Epithelial cell of proximal tubule (primary cell): Measurements from ENCODE around the gene DIPK1A. TPM values are rescaled to one million over a fixed set of nuclear protein-coding genes. Genes with fewer than 3 reads are reported as not detected.

Experiments
- DNase-seq: peaks from one replicate; pipeline ENCODE4 v3.0.0-alpha.2; 2011; ENCODE audit warnings: low read depth
- H3K4me3 ChIP-seq: 2 replicates; pipeline ENCODE4 v1.5.1; 2011; ENCODE audit warnings: low read depth, mild to moderate bottlenecking, low read length
- total RNA-seq: library from RNA; depleted of rRNA; stranded (reverse); fragments of >200 nt; gene quantifications from 2 replicates; pipeline ENCODE4 v1.2.3, GENCODE V29; 2015
- TF ChIP-seq, protein P1 (sequence below): conservative IDR thresholded peaks from 2 replicates; pipeline ENCODE4 v1.5.1; 2012; ENCODE audit warnings: low read depth, mild to moderate bottlenecking, low read length

DIPK1A gene
- total RNA-seq, 1 donor from 2014 or later, result 3.1 TPM

DNA sequence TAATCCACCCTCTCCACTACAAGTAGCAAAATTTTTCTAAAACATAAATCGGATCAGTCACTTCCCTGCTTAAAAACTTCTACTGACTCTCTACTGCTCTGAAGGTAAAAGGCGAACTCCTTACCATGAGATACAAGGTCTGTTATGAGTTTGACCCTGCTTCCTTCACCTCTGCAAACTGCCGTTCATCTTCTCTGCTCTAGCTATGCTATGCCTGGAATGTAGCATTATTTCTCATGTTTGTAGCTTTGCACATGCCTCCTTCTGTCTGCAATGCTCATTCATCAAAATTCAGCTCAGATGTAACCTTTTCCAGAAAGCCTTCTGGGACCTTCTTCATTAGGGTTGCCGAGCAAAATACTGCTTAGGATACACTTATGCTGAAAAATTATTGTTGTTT is 98.7 kb downstream of the DIPK1A start:
- H3K4me3 ChIP-seq, result no peak overlapping the region
- TF ChIP-seq, protein P1, sequence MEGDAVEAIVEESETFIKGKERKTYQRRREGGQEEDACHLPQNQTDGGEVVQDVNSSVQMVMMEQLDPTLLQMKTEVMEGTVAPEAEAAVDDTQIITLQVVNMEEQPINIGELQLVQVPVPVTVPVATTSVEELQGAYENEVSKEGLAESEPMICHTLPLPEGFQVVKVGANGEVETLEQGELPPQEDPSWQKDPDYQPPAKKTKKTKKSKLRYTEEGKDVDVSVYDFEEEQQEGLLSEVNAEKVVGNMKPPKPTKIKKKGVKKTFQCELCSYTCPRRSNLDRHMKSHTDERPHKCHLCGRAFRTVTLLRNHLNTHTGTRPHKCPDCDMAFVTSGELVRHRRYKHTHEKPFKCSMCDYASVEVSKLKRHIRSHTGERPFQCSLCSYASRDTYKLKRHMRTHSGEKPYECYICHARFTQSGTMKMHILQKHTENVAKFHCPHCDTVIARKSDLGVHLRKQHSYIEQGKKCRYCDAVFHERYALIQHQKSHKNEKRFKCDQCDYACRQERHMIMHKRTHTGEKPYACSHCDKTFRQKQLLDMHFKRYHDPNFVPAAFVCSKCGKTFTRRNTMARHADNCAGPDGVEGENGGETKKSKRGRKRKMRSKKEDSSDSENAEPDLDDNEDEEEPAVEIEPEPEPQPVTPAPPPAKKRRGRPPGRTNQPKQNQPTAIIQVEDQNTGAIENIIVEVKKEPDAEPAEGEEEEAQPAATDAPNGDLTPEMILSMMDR, result no peak
- DNase-seq, result no peak

DNA sequence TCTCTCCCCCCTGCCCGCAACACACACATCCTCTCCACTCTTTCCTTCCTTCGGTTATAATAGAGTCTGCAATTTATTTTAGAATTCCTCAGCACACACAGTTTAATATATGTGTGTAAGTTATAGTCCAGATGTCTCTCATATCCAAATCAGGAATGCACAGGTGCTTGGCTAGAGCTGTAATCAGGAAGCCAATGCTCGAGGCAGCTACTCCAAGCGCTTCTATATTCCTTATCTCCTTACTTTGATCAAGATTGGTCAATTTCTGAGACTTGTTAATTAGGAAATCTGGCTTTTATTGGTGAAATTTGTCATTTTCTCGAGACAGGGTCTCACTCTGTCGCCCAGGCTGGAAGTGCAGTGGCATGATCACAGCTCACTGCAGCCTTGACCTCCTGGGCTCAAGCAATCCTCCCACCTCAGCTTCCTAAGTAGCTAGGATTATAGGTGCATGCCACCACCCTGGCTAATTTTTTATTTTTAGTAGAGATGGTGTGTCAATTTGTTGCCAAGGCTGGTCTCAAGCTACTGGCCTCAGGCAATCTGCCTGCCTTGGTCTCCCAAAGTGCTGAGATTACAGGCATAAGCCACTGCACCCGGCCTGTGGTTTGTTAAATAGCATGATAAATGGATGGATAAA is 101.7 kb downstream of the DIPK1A start:
- peak overlapping the region; percentile 34 for H3K4me3 ChIP-seq
- no peak for DNase-seq
- TF ChIP-seq, protein P1, result no peak

DNA sequence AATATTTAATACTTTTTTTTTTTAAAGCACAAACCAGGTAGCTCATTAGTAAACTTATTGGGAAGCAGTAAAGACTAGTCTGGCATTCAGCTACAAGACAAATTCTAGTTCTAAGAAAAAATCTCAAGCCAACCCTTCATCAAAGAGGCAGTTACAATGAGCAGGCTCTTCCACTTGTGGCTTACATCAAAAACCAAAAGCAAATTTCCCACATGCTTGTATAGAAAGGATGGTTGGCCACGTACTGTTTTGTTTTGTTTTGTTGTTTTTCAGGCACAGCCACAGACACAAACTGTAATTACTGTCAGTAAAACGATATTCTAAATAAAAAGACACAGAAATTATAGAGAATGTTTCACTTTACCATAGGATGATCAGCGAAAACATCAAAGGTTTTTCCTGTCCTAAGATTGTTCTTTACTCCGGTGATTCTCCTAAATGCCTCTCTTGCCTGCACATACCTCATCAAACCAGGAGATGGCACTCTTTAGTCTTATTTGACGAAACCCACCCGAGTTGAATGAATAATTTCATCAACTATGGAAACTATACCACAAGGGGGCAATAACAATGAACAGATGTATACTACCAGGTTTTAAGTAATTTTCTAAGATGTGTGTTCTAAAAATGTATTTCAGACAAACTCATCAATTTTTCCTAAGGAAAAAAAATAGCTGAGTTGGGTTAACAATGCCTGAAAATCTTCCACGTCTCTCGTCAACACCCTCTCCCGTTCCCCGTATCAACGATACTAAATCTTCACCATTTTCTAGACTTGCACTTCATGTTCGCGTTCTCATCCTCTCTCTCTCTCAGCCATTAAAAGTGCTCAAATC is 102.5 kb downstream of the DIPK1A start:
- TF ChIP-seq, protein P1, result peak; percentile 97
- peak overlapping the region; percentile 34 for H3K4me3 ChIP-seq
- DNase-seq, result peak; percentile 23

DNA sequence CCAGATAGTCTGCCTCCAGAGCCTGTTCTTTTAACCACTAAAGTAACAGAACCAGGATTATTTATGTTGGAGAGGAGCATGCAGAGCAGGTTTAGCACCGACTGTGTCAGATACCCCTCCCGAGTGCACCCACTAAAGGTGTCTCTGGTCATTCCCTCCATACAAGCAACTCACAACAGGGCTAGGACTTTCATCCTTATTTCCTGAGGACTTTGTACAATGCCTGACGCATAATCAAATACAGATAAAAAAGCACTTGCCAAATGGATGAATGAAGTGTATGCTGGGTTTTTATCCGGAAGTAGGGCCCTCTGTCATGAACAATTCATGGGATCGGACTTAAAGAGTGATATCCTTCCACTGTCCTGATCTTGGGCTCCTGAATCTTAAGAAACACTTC is 103.4 kb downstream of the DIPK1A start:
- no peak for DNase-seq
- TF ChIP-seq, protein P1, result no peak
- no peak overlapping the region for H3K4me3 ChIP-seq

DNA sequence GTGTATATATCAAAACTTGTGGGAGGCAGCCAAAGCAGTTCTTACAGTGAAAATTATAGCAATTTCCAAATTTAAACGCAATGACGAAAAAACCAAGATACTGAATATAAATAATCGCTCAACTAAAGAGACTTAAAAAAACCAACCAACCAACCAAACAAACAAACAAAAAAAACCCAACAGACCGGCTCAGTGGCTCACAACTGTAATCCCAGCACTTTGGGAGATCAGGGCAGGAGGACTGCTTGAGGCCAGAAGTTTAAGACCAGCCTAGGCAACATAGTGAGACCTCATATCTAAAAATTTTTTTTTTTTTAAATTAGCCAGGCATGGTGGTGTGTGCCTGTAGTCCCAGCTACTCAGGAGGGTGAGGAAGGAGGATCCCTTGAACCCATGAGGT is 106.0 kb downstream of the DIPK1A start:
- no peak overlapping the region for H3K4me3 ChIP-seq
- no peak for DNase-seq
- TF ChIP-seq, protein P1, result no peak

DNA sequence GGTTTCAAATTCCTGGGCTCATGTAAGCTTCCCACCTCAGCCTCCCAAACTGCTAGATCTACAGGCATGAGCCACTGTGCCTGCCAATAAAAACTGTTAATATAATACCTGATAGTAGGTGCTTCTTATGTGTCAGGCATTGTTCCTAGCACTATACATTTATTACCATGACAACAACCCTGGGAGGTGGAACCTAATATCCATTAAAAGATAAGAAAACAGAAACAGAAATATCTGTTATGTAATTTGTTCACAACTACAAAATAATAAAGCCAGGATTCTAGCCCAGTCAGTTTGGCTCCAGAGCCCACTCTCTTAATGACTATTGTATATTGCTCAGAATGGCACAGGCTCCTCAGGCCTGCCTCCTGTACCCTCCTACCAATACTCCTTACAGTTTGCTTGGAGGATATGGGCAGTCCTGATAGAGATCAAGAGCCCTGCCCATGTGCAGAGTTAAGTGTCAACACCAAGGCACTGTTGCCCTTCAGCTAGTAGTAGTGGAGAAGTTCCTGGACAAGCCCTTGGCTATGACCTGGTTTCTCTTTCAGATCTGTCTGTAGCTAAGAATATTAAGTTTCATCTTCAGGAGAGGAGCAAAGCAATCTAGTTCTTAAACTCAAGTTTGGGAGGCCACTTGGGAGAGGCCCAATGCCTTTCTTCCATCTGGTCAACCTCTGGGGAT is 107.0 kb downstream of the DIPK1A start:
- TF ChIP-seq, protein P1, result no peak
- H3K4me3 ChIP-seq, result no peak overlapping the region
- no peak for DNase-seq
